IMR-90 (cell line): ENCODE data around the gene ZNF831. TPM values are rescaled to one million over a fixed set of nuclear protein-coding genes. Genes with fewer than 3 reads are reported as not detected.

Experiments used
- ATAC-seq: fragments of 200-7000 bp; cut with Tn5 transposase; 2 replicates; pipeline ENCODE4 v1.9.1; 2020; ENCODE audit warnings: low read depth, mild to moderate bottlenecking, moderate library complexity
- BruUV-seq: library from RNA; stranded (reverse); fragments of 400-500 nt; replicated peaks from 2 replicates; lab custom pipeline; 2021; lab: Mats Ljungman, UMichigan
- CTCF ChIA-PET: fragments of 300-600 bp; formaldehyde crosslinking; extraction: SDS; loops from one replicate; lab custom pipeline; 2021; ENCODE audit warnings: antibody characterized with exemption; lab: Yijun Ruan, JAX
- POLR2A ChIA-PET: fragments of 300-600 bp; sonication (Branson Sonifier 250); formaldehyde crosslinking; loops from one replicate; lab custom pipeline; 2022; ENCODE audit warnings: antibody characterized with exemption; ENCODE audit not compliant: unreplicated experiment; lab: Charles Lee
- DNase-seq: peaks from one replicate; pipeline ENCODE4 v3.0.0; 2013
- H2AFZ ChIP-seq: replicated peaks from 2 replicates; pipeline ENCODE3; 2013; ENCODE audit warnings: low read length, mild to moderate bottlenecking; ENCODE audit not compliant: poor library complexity
- H2AK5ac ChIP-seq: 2 replicates; pipeline ENCODE4 v1.6.1; 2013; ENCODE audit warnings: low read depth, low read length, inconsistent platforms
- H2AK9ac ChIP-seq: replicated peaks from 2 replicates; pipeline ENCODE3; 2013; ENCODE audit warnings: mild to moderate bottlenecking, low read depth, low read length, moderate library complexity; ENCODE audit not compliant: poor library complexity
- H2BK120ac ChIP-seq: 2 replicates; pipeline ENCODE4 v1.6.1; 2013; ENCODE audit warnings: low read depth, low read length, inconsistent platforms
- H2BK15ac ChIP-seq: 3 replicates; pipeline ENCODE4 v1.6.1; 2013; ENCODE audit warnings: low read depth, low read length, inconsistent platforms
- H2BK20ac ChIP-seq: 2 replicates; pipeline ENCODE4 v1.6.1; 2013; ENCODE audit warnings: low read depth, mild to moderate bottlenecking, inconsistent platforms, low read length, moderate library complexity
- H2BK5ac ChIP-seq: 2 replicates; pipeline ENCODE4 v1.6.1; 2013; ENCODE audit warnings: mild to moderate bottlenecking, low read depth, low read length, inconsistent platforms; ENCODE audit not compliant: poor library complexity, severe bottlenecking
- H3K14ac ChIP-seq: replicated peaks from 2 replicates; pipeline ENCODE4 v1.6.1; 2013; ENCODE audit warnings: low read depth, low read length, inconsistent platforms
- H3K18ac ChIP-seq: 2 replicates; pipeline ENCODE4 v1.6.1; 2013; ENCODE audit warnings: low read depth, low read length, control low read depth
- H3K23ac ChIP-seq: 2 replicates; pipeline ENCODE4 v1.6.1; 2013; ENCODE audit warnings: low read depth, low read length, inconsistent platforms
- H3K27ac ChIP-seq: 2 replicates; pipeline ENCODE4 v1.5.1; 2013; ENCODE audit warnings: mild to moderate bottlenecking, control low read depth, low read length; ENCODE audit not compliant: insufficient read depth
- H3K27me3 ChIP-seq: 2 replicates; pipeline ENCODE4 v1.6.1; 2013; ENCODE audit warnings: low read length; ENCODE audit not compliant: control insufficient read depth, insufficient read depth
- H3K36me3 ChIP-seq: 2 replicates; pipeline ENCODE4 v1.6.1; 2013; ENCODE audit warnings: low read length, mixed read lengths; ENCODE audit not compliant: control insufficient read depth, insufficient read depth
- H3K4ac ChIP-seq: 2 replicates; pipeline ENCODE4 v1.6.1; 2013; ENCODE audit warnings: low read depth, low read length, inconsistent platforms
- H3K4me1 ChIP-seq: 2 replicates; pipeline ENCODE4 v1.6.1; 2013; ENCODE audit warnings: low read length, mixed read lengths; ENCODE audit not compliant: control insufficient read depth, insufficient read depth
- H3K4me2 ChIP-seq: 2 replicates; pipeline ENCODE4 v1.6.1; 2013; ENCODE audit warnings: low read depth, mild to moderate bottlenecking, control low read depth, low read length, moderate library complexity
- H3K4me3 ChIP-seq: 2 replicates; pipeline ENCODE4 v1.5.1; 2013; ENCODE audit warnings: low read depth, mild to moderate bottlenecking, control low read depth, low read length, moderate library complexity; ENCODE audit not compliant: insufficient read depth
- H3K56ac ChIP-seq: 2 replicates; pipeline ENCODE4 v1.6.1; 2013; ENCODE audit warnings: low read length, inconsistent platforms; ENCODE audit not compliant: insufficient read depth; ENCODE audit errors: extremely low read depth
- H3K79me1 ChIP-seq, 2 experiments: 2 replicates each; pipeline ENCODE4 v1.6.1; 2013; ENCODE audit warnings: low read length in 2 of 2, inconsistent platforms in 1 of 2, low read depth in 1 of 2
- H3K9ac ChIP-seq: 2 replicates; pipeline ENCODE4 v1.6.1; 2013; ENCODE audit warnings: low read depth, low read length, control low read depth
- H3K9me1 ChIP-seq: 2 replicates; pipeline ENCODE4 v1.6.1; 2013; ENCODE audit warnings: low read length, inconsistent platforms; ENCODE audit not compliant: insufficient read depth
- H3K9me3 ChIP-seq: 2 replicates; pipeline ENCODE4 v1.6.1; 2013; ENCODE audit warnings: low read length; ENCODE audit not compliant: control insufficient read depth, insufficient read depth
- H4K20me1 ChIP-seq: 2 replicates; pipeline ENCODE4 v1.6.1; 2013; ENCODE audit warnings: low read length, inconsistent platforms; ENCODE audit not compliant: insufficient read depth
- H4K5ac ChIP-seq: 2 replicates; pipeline ENCODE4 v1.6.1; 2013; ENCODE audit warnings: mild to moderate bottlenecking, low read depth, low read length, control low read depth
- H4K8ac ChIP-seq, 2 experiments: 2 replicates each; pipeline ENCODE4 v1.6.1; 2013; ENCODE audit warnings: low read depth in 2 of 2, low read length in 2 of 2, control low read depth in 1 of 2, inconsistent platforms in 1 of 2
- H4K91ac ChIP-seq: 2 replicates; pipeline ENCODE4 v1.6.1; 2013; ENCODE audit warnings: low read depth, low read length, inconsistent platforms; ENCODE audit not compliant: insufficient read depth
- BHLHE40 ChIP-seq: fragments of 150-350 bp; IDR thresholded peaks from 2 replicates; pipeline ENCODE4 v1.6.1; 2016; ENCODE audit warnings: mild to moderate bottlenecking, low read depth, low read length
- CEBPB ChIP-seq: IDR thresholded peaks from 2 replicates; pipeline ENCODE4 v1.6.1; 2012; ENCODE audit warnings: low read depth, low read length, improper control_type of control experiment
- CHD1 ChIP-seq: IDR thresholded peaks from 2 replicates; pipeline ENCODE4 v1.6.1; 2012; ENCODE audit warnings: low read depth, low read length, improper control_type of control experiment
- FOS ChIP-seq: fragments of 150-350 bp; IDR thresholded peaks from 2 replicates; pipeline ENCODE4 v1.6.1; 2016; ENCODE audit warnings: low read depth, low read length
- MAFK ChIP-seq: IDR thresholded peaks from 2 replicates; pipeline ENCODE4 v1.6.1; 2012; ENCODE audit warnings: low read depth, low read length, improper control_type of control experiment
- MAZ ChIP-seq: IDR thresholded peaks from 2 replicates; pipeline ENCODE4 v1.6.1; 2012; ENCODE audit warnings: low read depth, mild to moderate bottlenecking, low read length, improper control_type of control experiment, moderate library complexity, borderline replicate concordance
- POLR2A ChIP-seq: IDR thresholded peaks from 2 replicates; pipeline ENCODE4 v1.6.1; 2012; ENCODE audit warnings: mild to moderate bottlenecking, low read depth, low read length
- RAD21 ChIP-seq: IDR thresholded peaks from 2 replicates; pipeline ENCODE4 v1.6.1; 2012; ENCODE audit warnings: low read length, improper control_type of control experiment
- RCOR1 ChIP-seq: IDR thresholded peaks from 2 replicates; pipeline ENCODE4 v1.6.1; 2012; ENCODE audit warnings: mild to moderate bottlenecking, low read length, improper control_type of control experiment; ENCODE audit not compliant: insufficient replicate concordance
- RFX5 ChIP-seq: IDR thresholded peaks from 2 replicates; pipeline ENCODE4 v1.8.0; 2012; ENCODE audit warnings: low read depth, mild to moderate bottlenecking, low read length, moderate library complexity
- SMC3 ChIP-seq: fragments of 150-350 bp; IDR thresholded peaks from 2 replicates; pipeline ENCODE4 v1.6.1; 2016; ENCODE audit warnings: low read depth, mild to moderate bottlenecking, antibody characterized with exemption, low read length, moderate library complexity
- WGBS, 2 experiments: methylation state at CpG; one replicate each; pipeline versions ENCODE4 v1.1.5 to v1.1.7; 2013; ENCODE audit warnings: missing lambda C conversion rate in 2 of 2; ENCODE audit not compliant: insufficient read length in 1 of 2; ENCODE audit errors: extremely low coverage in 2 of 2; 5-methylcytosine and 5-hydroxymethylcytosine counted together
- dilution Hi-C: fragments of 300-500 bp; cut with HindIII; formaldehyde crosslinking; loops from one replicate; pipeline ENCODE4 v1.14.3; 2018; ENCODE audit warnings: low sequenced_read_pairs; ENCODE audit not compliant: unreplicated experiment
- in situ Hi-C: fragments of 300-500 bp; cut with MboI; formaldehyde crosslinking; loops from 3 replicates; pipeline ENCODE4 v1.14.3; 2019; ENCODE audit warnings: low sequenced_read_pairs, inconsistent platforms, mixed read lengths
- intact Hi-C: fragments of 100-400 bp; cut with micrococcal nuclease; formaldehyde crosslinking; loops from 2 replicates; pipeline ENCODE4 v1.10.0; 2022
- polyA plus RNA-seq, 3 experiments: library from polyadenylated mRNA; depleted of rRNA; stranded (reverse); fragments of >200 nt; gene quantifications; 2 replicates each; pipeline ENCODE4 v1.2.3, GENCODE V29; 2012; ENCODE audit warnings: low replicate concordance in 1 of 3
- total RNA-seq: library from RNA; depleted of rRNA; stranded (reverse); fragments of >200 nt; gene quantifications from 2 replicates; pipeline ENCODE4 v1.2.3, GENCODE V29; 2012
- TF ChIP-seq, protein P1 (sequence below): fragments of 150-350 bp; IDR thresholded peaks from 2 replicates; pipeline ENCODE4 v1.6.1; 2016; ENCODE audit warnings: low read depth, mild to moderate bottlenecking, low read length, moderate library complexity, borderline replicate concordance

ZNF831 gene
- total and polyA plus RNA-seq, 2 of the 4 experiments (the other 2 are of a cell fraction), result not detected

DNA sequence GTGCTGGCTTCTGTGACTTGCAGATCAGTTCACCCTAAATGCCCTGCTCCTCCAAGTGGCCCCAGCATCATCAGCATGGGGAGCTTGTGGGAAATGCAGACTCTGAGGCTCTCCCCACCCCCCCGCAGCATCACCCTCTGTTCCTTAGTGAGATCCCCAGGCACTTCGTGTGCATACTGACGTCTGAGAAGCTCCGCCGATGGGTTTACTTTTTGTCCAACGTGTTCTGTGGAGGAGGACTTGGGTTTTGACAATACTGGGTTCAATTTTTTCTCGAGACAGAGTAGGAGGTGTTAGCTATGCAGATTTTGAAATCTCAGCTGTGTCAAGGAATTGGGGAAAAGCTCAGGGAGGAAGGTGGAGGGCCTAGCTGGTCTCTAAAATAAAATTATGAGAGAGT lies 38.3 kb upstream of the ZNF831 start:
- H3K36me3 ChIP-seq, result no peaks in the 10 kb centered on the region
- no peak overlapping the region for H2BK15ac ChIP-seq
- no peak overlapping the region for H3K18ac ChIP-seq
- H3K27ac ChIP-seq, result no peak overlapping the region
- ChIA-PET POLR2A (no interaction called here), CTCF (no interaction called here)
- no peak overlapping the region for H3K4me3 ChIP-seq
- H4K8ac ChIP-seq, result no peak overlapping the region
- H3K23ac ChIP-seq, result no peak overlapping the region
- H3K14ac ChIP-seq, result no peak overlapping the region
- H2AK9ac ChIP-seq, result no peak overlapping the region
- intact Hi-C loops (no loop called here), in situ Hi-C loops (no loop called here), dilution Hi-C loops (no loop called here)
- no peak overlapping the region for H3K9ac ChIP-seq
- no peaks in the 10 kb centered on the region for H3K27me3 ChIP-seq
- TF ChIP-seq BHLHE40 (no peak), RAD21 (no peak), MAFK (no peak), RCOR1 (no peak), SMC3 (no peak), POLR2A (no peak), FOS (no peak), CHD1 (no peak), MAZ (no peak), CEBPB (no peak), RFX5 (no peak)
- TF ChIP-seq, protein P1, sequence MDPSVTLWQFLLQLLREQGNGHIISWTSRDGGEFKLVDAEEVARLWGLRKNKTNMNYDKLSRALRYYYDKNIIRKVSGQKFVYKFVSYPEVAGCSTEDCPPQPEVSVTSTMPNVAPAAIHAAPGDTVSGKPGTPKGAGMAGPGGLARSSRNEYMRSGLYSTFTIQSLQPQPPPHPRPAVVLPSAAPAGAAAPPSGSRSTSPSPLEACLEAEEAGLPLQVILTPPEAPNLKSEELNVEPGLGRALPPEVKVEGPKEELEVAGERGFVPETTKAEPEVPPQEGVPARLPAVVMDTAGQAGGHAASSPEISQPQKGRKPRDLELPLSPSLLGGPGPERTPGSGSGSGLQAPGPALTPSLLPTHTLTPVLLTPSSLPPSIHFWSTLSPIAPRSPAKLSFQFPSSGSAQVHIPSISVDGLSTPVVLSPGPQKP, result no peak
- H4K20me1 ChIP-seq, result no peaks in the 10 kb centered on the region
- no CpG with 5 or more reads among the region's 7 CpGs for WGBS, 2 experiments
- H2BK5ac ChIP-seq, result no peak overlapping the region
- ATAC-seq (no peak), DNase-seq (no peak)
- no peak overlapping the region for H2AFZ ChIP-seq
- no peak overlapping the region for H3K56ac ChIP-seq
- no peak overlapping the region for H3K4me2 ChIP-seq
- H3K9me1 ChIP-seq, result no peaks in the 10 kb centered on the region
- H3K4ac ChIP-seq, result no peak overlapping the region
- H3K79me1 ChIP-seq, result no peaks in the 10 kb centered on the region
- H4K91ac ChIP-seq, result no peak overlapping the region
- no peaks in the 10 kb centered on the region for H3K4me1 ChIP-seq
- no peak overlapping the region for H2BK20ac ChIP-seq
- H3K9me3 ChIP-seq, result no peaks in the 10 kb centered on the region
- H2AK5ac ChIP-seq, result no peak overlapping the region
- no TSS peak for BruUV-seq
- no peak overlapping the region for H2BK120ac ChIP-seq
- H4K5ac ChIP-seq, result no peak overlapping the region
